MCF 10A (cell line): ENCODE measurements around the gene SUPT4H1. TPM values are rescaled to one million over a fixed set of nuclear protein-coding genes. Genes with fewer than 3 reads are reported as not detected.

Experiments
- BruUV-seq: library from RNA; stranded (reverse); fragments of 400-500 nt; replicated peaks from 2 replicates; lab custom pipeline; 2021; lab: Mats Ljungman, UMichigan
- CTCF ChIA-PET: fragments of 300-600 bp; sonication (Branson Sonifier 250); formaldehyde crosslinking; extraction: SDS; loops from one replicate; lab custom pipeline; 2021; ENCODE audit warnings: antibody characterized with exemption, inconsistent platforms; lab: Yijun Ruan, JAX
- POLR2A ChIA-PET: fragments of 300-600, 350-650 bp; sonication (Branson Sonifier 250); formaldehyde crosslinking; extraction: SDS; loops from one replicate; lab custom pipeline; 2020; ENCODE audit warnings: antibody characterized with exemption, inconsistent platforms; lab: Yijun Ruan, JAX
- DNase-seq: peaks from one replicate; pipeline ENCODE4 v3.0.0-alpha.2; 2018; ENCODE audit not compliant: unreplicated experiment
- H3K27ac Mint-ChIP-seq: one replicate; pipeline ENCODE4 v1.8.0; 2022; ENCODE audit warnings: mild to moderate bottlenecking, low read depth, mixed read lengths; ENCODE audit not compliant: unreplicated experiment
- H3K27me3 Mint-ChIP-seq: one replicate; pipeline ENCODE4 v1.8.0; 2022; ENCODE audit warnings: mixed read lengths; ENCODE audit not compliant: insufficient read depth, unreplicated experiment
- H3K36me3 Mint-ChIP-seq: one replicate; pipeline ENCODE4 v1.8.0; 2022; ENCODE audit warnings: mild to moderate bottlenecking, moderate library complexity, mixed read lengths; ENCODE audit not compliant: insufficient read depth, unreplicated experiment
- H3K4me1 Mint-ChIP-seq: one replicate; pipeline ENCODE4 v1.8.0; 2022; ENCODE audit warnings: mixed read lengths; ENCODE audit not compliant: insufficient read depth, unreplicated experiment
- H3K4me3 Mint-ChIP-seq: one replicate; pipeline ENCODE4 v1.8.0; 2022; ENCODE audit warnings: mild to moderate bottlenecking, moderate library complexity, mixed read lengths; ENCODE audit not compliant: unreplicated experiment
- H3K9me3 Mint-ChIP-seq: one replicate; pipeline ENCODE4 v1.8.0; 2022; ENCODE audit warnings: mixed read lengths; ENCODE audit not compliant: unreplicated experiment
- intact Hi-C: fragments of 100-400 bp; cut with micrococcal nuclease; formaldehyde crosslinking; loops from 2 replicates; pipeline ENCODE4 v1.14.1; 2022
- total RNA-seq: library from RNA; stranded (reverse); gene quantifications from 2 replicates; pipeline ENCODE4 v1.2.3, GENCODE V29; 2022
- TF ChIP-seq, protein P1 (sequence below): fragments of 200-600 bp; IDR thresholded peaks from one replicate; pipeline ENCODE4 v1.8.0; 2022; ENCODE audit warnings: antibody characterized with exemption, mild to moderate bottlenecking; ENCODE audit not compliant: unreplicated experiment

SUPT4H1 gene
- total RNA-seq, 1 experiment from 2014 or later, result 63.4 TPM

- Mint-ChIP-seq H3K27me3 (no peaks in the 10 kb centered on the region), H3K9me3 (no peaks in the 10 kb centered on the region), H3K36me3 (no peaks in the 10 kb centered on the region), H3K4me1 (peaks cover 11% of the 10 kb centered on the region), H3K4me3 (no peak overlapping the region), H3K27ac (no peak overlapping the region)
- no TSS peak for BruUV-seq
- intact Hi-C loops, result no loop called here
- no peak for DNase-seq
- TF ChIP-seq, protein P1, sequence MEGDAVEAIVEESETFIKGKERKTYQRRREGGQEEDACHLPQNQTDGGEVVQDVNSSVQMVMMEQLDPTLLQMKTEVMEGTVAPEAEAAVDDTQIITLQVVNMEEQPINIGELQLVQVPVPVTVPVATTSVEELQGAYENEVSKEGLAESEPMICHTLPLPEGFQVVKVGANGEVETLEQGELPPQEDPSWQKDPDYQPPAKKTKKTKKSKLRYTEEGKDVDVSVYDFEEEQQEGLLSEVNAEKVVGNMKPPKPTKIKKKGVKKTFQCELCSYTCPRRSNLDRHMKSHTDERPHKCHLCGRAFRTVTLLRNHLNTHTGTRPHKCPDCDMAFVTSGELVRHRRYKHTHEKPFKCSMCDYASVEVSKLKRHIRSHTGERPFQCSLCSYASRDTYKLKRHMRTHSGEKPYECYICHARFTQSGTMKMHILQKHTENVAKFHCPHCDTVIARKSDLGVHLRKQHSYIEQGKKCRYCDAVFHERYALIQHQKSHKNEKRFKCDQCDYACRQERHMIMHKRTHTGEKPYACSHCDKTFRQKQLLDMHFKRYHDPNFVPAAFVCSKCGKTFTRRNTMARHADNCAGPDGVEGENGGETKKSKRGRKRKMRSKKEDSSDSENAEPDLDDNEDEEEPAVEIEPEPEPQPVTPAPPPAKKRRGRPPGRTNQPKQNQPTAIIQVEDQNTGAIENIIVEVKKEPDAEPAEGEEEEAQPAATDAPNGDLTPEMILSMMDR, result no peak
- CTCF ChIA-PET, result interaction anchor here (0.8 to 6.8 kb wide), 5 partner anchors 105 to 1075 kb away, joined by 4 to 127 read pairs (median 6); no protein-coding TSS in a partner anchor
- POLR2A ChIA-PET, result no interaction called here
Observed at GRCh38 chr17:58318627-58319172, 33.3 kb downstream of the SUPT4H1 start.

DNA sequence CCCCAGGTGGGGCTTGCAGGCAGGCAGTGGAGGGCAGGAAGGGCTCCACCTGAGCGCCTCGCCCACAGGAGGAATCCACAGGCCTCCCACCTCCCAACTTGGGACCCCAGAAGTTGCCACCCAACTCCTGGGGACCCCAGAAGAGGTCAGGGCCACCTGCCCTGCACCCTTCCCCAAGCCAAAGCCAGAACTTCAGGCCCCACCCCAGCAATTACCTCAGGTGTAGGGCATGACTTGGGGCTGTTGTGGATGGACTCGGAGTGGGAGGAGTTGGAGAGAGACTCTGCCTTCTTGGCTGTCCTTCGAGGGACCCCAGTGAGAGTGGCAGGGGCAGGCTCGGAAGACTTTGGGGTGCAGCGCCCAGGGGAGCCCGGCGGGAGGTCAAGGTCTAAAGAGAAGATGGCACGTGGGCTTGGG is 33.9 kb downstream of the SUPT4H1 start:
- peaks cover 11% of the 10 kb centered on the region for H3K4me1 Mint-ChIP-seq
- H3K9me3 Mint-ChIP-seq, result no peaks in the 10 kb centered on the region
- TF ChIP-seq, protein P1, result no peak
- H3K36me3 Mint-ChIP-seq, result no peaks in the 10 kb centered on the region
- ChIA-PET CTCF (interaction anchor here (0.6 to 6.8 kb wide), 36 partner anchors 8 to 1075 kb away, joined by 3 to 127 read pairs (median 6); partner anchors contain the start of genes MTMR4, RNF43 and SUPT4H1), POLR2A (interaction anchor here (0.6 to 2.8 kb wide), 4 partner anchors 34 to 126 kb away, joined by 3 to 28 read pairs (median 7); partner anchors contain the start of genes RNF43 and SUPT4H1)
- no TSS peak for BruUV-seq
- no peak for DNase-seq
- intact Hi-C loops, result no loop called here
- H3K4me3 Mint-ChIP-seq, result no peak overlapping the region
- no peak overlapping the region for H3K27ac Mint-ChIP-seq
- no peaks in the 10 kb centered on the region for H3K27me3 Mint-ChIP-seq

DNA sequence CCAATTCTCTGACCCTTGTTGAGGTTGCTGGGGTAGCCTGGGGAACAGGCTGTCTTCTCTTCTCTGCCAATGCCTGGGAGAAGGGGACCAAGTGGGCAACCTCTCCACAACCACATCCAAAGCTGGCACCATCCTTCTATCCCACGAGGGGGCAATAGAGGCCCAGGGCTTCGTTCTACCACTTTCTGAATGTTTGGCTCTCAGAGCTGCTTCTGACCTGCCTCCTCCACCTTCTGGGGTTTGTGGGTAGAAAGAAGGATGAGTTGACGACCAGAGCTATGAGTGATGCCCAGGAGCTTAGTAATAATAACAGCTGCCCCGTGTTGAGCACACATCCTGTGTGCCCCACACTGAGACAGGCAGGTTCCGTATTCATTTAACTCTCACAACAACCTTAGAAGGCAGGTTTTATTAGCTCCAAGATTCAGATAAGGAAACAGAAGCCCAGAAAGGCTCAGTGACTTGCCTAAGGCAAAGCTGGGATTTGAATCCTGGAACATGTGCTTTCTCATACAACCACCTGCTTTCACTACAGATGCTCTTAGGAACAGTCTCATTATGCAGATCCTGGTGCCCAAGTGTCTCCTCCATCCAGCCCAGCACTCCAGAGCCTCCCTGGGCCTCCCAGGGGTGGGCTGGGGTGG is 34.5 kb downstream of the SUPT4H1 start:
- POLR2A ChIA-PET, result interaction anchor here (0.6 to 2.8 kb wide), 4 partner anchors 35 to 127 kb away, joined by 3 to 28 read pairs (median 7); partner anchors contain the start of genes RNF43 and SUPT4H1
- CTCF ChIA-PET, result interaction anchor here (0.6 to 6.8 kb wide), 39 partner anchors 9 to 340 kb away, joined by 3 to 127 read pairs (median 5); partner anchors contain the start of genes MTMR4, RNF43 and SUPT4H1
- intact Hi-C loops, result loop anchor here (1.0 kb wide), 3 partner anchors 35 to 130 kb away; partner anchors contain the start of genes RNF43 and SUPT4H1
- Mint-ChIP-seq H3K4me3 (no peak overlapping the region), H3K4me1 (peaks cover 11% of the 10 kb centered on the region), H3K27ac (no peak overlapping the region), H3K9me3 (no peaks in the 10 kb centered on the region), H3K27me3 (no peaks in the 10 kb centered on the region), H3K36me3 (no peaks in the 10 kb centered on the region)
- TF ChIP-seq, protein P1, result peak; percentile 86
- no TSS peak for BruUV-seq
- DNase-seq, result peak; percentile 78
